ENCODE measurements around the gene SALL2. TPM values are rescaled to one million over a fixed set of nuclear protein-coding genes. Genes with fewer than 3 reads are reported as not detected.
A peak's percentile ranks its signal among the peaks of the same experiment; 100 is the strongest.

The SALL2 gene
- total RNA-seq, 1 donor: 3.3 TPM

- Histone ChIP-seq H3K4me1 (ENCODE audit: insufficient read depth, low read length) (no peaks in the 10 kb centered on the region), H3K9me3 (ENCODE audit: low read depth, low read length) (no peaks in the 10 kb centered on the region), H4K20me1 (ENCODE audit: insufficient read depth, low read length) (no peaks in the 10 kb centered on the region), H3K79me2 (ENCODE audit: insufficient read depth, low read length) (no peaks in the 10 kb centered on the region), H3K4me3 (ENCODE audit: insufficient read depth, low read length) (no peak overlapping the region), H3K36me3 (ENCODE audit: insufficient read depth, low read length) (no peaks in the 10 kb centered on the region), H3K27me3 (ENCODE audit: insufficient read depth, low read length) (peaks cover 56% of the 10 kb centered on the region), H3K27ac (ENCODE audit: low read depth, low read length) (no peak overlapping the region), H3K4me2 (ENCODE audit: insufficient read depth, low read length) (peak overlapping the region; percentile 65), H2AFZ (ENCODE audit: low read length) (peak overlapping the region; percentile 74)
- DNase-seq (ENCODE audit: insufficient read length, low spot score, missing footprints): no peak
- no peak for TF ChIP-seq CTCF (IDR thresholded peaks at IDR 0.05; ENCODE audit: extremely low read depth, low read depth, low read length)
These were observed 10.9 kb upstream of the SALL2 start for GRCh38 chr14:21537090-21537424.

- Histone ChIP-seq H2AFZ (ENCODE audit: low read length) (peak overlapping the region; percentile 74), H4K20me1 (ENCODE audit: insufficient read depth, low read length) (no peaks in the 10 kb centered on the region), H3K27ac (ENCODE audit: low read depth, low read length) (no peak overlapping the region), H3K9me3 (ENCODE audit: low read depth, low read length) (no peaks in the 10 kb centered on the region), H3K4me1 (ENCODE audit: insufficient read depth, low read length) (no peaks in the 10 kb centered on the region), H3K4me3 (ENCODE audit: insufficient read depth, low read length) (peak overlapping the region; percentile 37), H3K36me3 (ENCODE audit: insufficient read depth, low read length) (no peaks in the 10 kb centered on the region), H3K79me2 (ENCODE audit: insufficient read depth, low read length) (no peaks in the 10 kb centered on the region), H3K4me2 (ENCODE audit: insufficient read depth, low read length) (peak overlapping the region; percentile 65), H3K27me3 (ENCODE audit: insufficient read depth, low read length) (peaks cover 56% of the 10 kb centered on the region)
- DNase-seq (ENCODE audit: insufficient read length, low spot score, missing footprints): no peak
- no peak for TF ChIP-seq CTCF (IDR thresholded peaks at IDR 0.05; ENCODE audit: extremely low read depth, low read depth, low read length)
These were observed 10.4 kb upstream of the SALL2 start for GRCh38 chr14:21536418-21537089.

DNA sequence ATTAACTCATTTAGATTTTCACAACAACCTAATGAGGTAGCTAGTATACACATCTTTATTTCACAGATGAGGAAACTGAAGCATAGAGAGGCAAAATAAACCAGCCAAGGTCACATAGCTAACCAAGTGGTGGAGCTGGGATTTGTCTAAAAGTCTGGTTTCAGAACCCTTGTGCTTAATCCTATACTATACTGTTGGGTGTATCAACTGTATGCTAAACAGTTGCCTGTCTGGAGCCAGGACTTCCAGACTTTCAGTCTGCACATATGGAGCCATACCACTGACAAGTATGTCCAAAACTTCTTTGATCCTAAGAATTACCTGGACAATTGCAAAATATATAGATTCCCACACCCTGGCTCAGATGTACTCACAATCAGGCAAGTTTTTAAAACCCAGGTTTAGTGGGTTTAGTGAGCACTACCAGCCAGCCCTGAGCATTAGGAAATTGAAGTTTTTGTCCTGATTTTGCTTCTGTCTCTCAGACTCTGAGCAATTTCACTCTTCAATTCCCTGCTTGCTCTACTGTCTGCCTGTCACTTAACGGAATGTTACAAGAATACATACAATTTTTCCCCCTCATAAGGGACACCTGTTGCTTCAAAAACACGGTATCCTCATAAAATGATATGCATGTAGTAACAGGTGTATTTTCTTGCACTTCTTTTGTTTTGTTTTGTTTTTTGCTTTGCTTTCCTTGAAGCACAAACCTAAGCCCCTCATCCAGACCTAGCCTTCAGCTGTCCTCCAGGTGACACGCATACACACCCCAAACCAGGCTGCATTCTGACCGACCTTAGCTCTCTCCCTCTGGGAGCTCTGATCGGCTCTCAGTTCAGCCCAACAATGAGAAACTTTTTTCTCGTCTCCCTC, 9.6 kb upstream of the SALL2 start:
- peak overlapping the region; percentile 65 for H3K4me2 ChIP-seq (ENCODE audit: insufficient read depth, low read length)

More for the DNA sequence above, 9.6 kb upstream of the SALL2 start:
- DNase-seq (ENCODE audit: insufficient read length, low spot score, missing footprints): no peak
- Histone ChIP-seq H3K36me3 (ENCODE audit: insufficient read depth, low read length) (no peaks in the 10 kb centered on the region), H3K9me3 (ENCODE audit: low read depth, low read length) (no peaks in the 10 kb centered on the region), H3K4me1 (ENCODE audit: insufficient read depth, low read length) (no peaks in the 10 kb centered on the region), H3K79me2 (ENCODE audit: insufficient read depth, low read length) (no peaks in the 10 kb centered on the region), H3K27me3 (ENCODE audit: insufficient read depth, low read length) (peaks cover 60% of the 10 kb centered on the region), H3K27ac (ENCODE audit: low read depth, low read length) (no peak overlapping the region), H2AFZ (ENCODE audit: low read length) (no peak overlapping the region), H4K20me1 (ENCODE audit: insufficient read depth, low read length) (no peaks in the 10 kb centered on the region), H3K4me3 (ENCODE audit: insufficient read depth, low read length) (no peak overlapping the region)
- no peak for TF ChIP-seq CTCF (IDR thresholded peaks at IDR 0.05; ENCODE audit: extremely low read depth, low read depth, low read length)

Data from osteoblast (primary cell).